Mammary epithelial cell (primary cell): ENCODE measurements around the gene SERPINI1.

Experiments used
- CTCF ChIP-seq, 2 donors: IDR thresholded peaks in 1 of 2; conservative IDR thresholded peaks in 1 of 2; 2 replicates each; pipeline ENCODE4 v1.5.1; 2011 to 2012; ENCODE audit warnings: inconsistent platforms in 2 of 2, low read length in 2 of 2, mild to moderate bottlenecking in 2 of 2, control low read depth in 1 of 2, low read depth in 1 of 2; ENCODE audit not compliant: insufficient read depth in 1 of 2; ENCODE audit errors: extremely low read depth in 1 of 2
- EZH2 ChIP-seq: IDR thresholded peaks from 2 replicates; pipeline ENCODE4 v1.6.1; 2012; ENCODE audit warnings: low read length, inconsistent platforms, borderline replicate concordance

GRCh38 chr3:167844528-167844927 lies 109.0 kb downstream of the SERPINI1 start:
- TF ChIP-seq CTCF (conservative IDR thresholded peaks at IDR 0.05 in 1 of 2, IDR thresholded peaks at IDR 0.05 in 1 of 2; ENCODE audit: extremely low read depth in 1 of 2, insufficient read depth in 1 of 2, low read depth in 1 of 2, low read length in 2 of 2) = no peak
- TF ChIP-seq EZH2 = no peak
